Stimulated activated CD4-positive, alpha-beta T cell treated with anti-CD3 and anti-CD28 coated beads, Interleukin-2, amount 100 ng/mL, for 24 hours (primary cell): ENCODE results near the gene PLEKHA1.

Experiments used
- DNase-seq, 2 donors: peaks; one replicate each; pipeline ENCODE4 v3.0.0-alpha.2; 2020

PLEKHA1 gene

GRCh38 chr10:122374237-122374858, at the start of gene PLEKHA1:
TSS of gene PLEKHA1 (plus strand) at chr10:122374708. CDS start at chr10:122393201, 18,493 bp downstream.
- DNase-seq: peak; percentile 92 to 93

- DNase-seq: no peak
These were observed 49.3 kb upstream of the PLEKHA1 start for GRCh38 chr10:122325235-122325634.

- no peak for DNase-seq
These were observed 48.1 kb upstream of the PLEKHA1 start for GRCh38 chr10:122326385-122326784.

DNA sequence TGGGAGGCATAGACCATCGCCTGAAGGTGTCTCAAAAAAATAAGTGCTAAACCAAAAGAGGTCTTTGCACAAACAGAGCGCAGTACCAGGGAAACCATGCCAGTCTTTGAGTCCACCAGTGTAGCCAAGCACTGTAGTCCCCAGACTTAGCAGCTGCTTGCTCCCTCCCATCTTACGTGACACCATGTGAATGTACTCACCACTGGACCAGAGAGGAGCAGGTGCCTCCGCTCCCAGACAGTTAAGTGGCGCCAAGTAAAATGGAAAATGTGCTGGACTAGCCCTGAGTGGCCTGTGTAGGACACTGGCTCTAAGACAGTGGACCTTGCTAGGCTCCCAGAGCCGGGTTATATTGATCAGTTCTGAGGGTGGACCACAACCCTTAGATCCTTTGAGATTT, 47.7 kb upstream of the PLEKHA1 start:
- no peak for DNase-seq

DNA sequence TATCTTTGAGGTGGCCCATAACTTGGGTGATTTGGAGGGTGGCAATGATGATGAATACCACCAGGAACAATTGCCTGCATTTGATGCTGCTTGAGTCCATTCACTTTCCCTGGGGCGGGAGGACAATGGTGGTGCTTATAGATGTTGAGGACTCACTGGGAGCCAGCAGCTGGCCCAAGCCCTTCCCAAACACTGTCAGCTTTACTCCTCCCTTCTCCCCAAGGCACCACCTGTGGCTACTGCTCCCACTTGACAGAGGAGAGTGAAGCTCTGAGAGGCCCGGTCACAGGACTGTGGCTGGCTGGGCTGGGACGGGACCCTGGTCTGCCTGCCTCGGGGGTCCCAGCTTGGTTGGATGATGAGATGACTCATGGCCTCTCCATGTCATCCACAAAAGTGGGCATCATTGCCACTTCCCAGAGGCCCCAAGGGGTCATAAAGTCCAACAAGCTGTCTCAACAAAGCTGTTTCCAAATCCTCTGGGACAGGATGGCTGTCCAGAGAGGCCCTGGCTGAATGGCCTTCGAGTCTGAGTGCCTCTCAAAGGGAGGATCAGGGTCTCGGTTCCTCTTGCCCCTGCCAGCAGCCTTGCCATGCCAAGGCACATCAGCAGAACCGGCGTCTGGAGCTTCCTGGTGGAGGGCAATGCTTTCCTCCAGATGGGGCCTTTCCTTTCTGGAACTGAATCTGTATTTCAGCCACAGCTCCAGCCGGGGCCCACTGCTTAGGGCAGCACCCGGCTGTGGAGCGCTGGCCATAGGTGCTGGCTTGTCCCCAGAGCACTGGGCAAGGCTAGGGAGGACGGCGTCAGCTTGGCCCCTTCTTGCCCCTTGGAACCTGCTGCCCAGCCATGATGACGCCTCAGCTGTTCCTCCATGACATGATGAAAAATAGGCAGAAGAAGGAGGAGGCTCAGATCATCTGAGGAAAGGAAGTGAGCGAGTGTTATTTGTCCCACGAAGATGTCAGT, 47.0 kb upstream of the PLEKHA1 start:
- DNase-seq: peak in 1 of 2 donors; percentile 8

DNA sequence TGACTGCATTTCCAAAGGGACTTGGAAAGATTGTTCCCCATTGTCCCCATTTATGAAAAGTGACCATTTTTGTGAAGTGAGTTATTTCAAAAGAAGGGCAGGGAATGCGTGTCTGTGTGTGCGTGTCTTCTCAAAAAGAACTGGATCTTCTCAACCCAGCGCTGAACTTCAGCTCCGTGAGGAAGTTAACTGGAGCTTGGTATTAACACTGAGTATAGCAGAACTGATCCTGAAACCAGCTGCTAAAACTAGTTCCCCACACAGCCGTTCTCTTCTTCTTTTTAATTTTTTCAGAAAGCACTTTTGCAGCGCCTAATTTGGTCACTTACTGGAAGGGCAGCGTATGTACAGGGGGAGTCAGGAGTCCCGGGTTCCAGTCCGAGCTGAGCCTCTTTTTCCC, 45.8 kb upstream of the PLEKHA1 start:
- no peak for DNase-seq

DNA sequence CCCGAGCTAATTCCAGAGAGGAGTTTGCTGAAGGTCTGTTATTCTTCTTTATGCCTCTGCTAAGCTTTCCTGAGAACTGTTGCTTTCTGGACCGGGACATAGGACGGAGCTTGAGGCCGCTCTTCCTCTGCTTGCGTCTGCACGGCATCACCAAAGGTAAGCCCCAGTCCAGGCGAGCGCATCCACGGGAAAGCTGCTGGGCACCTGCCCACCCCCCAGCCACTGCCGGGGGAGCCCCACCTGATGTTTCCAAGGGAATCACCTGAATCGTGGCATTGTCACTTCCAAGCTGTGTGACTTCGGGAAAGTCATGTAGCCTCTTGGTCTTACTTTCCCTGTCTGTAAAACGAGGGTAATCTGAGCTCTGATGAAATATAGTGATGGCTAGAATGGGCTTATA, 45.1 kb upstream of the PLEKHA1 start:
- DNase-seq: no peak

GRCh38 chr10:122331100-122331499, 43.4 kb upstream of the PLEKHA1 start:
- DNase-seq: no peak

DNA sequence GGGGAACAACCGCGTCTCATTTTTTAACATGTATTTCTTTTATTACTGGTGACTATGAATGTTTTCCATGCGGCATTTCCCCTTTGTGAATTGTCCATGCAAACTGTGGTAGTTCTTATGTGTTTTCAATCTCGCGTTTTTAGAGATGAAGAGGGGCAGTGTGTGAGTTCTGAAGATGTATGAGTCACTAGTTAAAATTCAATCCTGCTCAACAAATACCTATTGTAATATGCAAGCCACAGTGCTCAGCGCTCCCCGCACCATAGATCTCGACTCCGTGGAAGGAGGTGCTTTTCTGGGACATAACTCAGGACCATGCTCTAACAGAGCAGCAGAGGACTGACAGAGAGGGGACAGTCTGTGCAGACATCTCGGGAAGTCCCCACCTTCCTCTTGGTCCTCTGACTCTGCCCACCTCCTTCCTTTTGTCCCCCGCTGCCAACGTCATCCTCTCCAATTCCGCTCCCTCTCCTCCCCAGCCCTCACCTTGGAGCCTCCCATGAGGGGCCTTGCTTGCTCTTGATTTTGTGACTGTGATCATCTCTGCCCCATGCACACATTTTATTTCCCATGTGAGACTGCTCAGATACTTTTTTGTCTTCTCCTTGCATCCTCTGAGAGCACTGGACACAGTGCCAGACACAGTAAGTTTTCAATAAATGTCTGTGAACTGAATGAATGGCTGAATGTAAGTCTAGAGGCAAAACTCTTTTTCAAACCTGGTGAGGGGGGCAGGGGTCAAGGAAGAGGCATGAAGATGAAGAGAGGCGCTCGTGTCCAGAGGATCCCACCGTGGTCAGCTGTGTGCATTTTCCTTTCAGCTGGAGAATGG, 42.7 kb upstream of the PLEKHA1 start:
- DNase-seq: no peak

- DNase-seq: peak in 1 of 2 donors; percentile 8
These were observed 41.5 kb upstream of the PLEKHA1 start for GRCh38 chr10:122333037-122333436.

- no peak for DNase-seq
These were observed 38.2 kb upstream of the PLEKHA1 start for GRCh38 chr10:122336332-122336731.

DNA sequence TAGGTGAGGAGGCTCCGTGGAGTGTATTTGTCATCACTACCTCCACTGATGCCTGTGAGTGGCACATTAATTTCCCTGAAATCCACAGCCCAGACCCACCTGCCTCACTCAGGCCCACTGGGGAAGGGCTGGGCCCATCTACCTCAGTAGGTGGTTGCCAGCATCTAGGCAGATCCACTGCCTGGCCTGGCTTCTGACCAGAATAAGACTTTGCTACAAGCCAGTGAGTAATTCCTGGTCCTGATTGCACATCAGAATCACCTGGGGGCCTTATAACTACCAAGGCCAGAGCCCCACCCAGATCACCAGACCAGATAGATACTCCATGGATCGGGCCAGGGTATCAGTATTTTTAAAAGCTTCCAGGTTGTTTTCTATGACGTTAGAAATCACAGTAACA, 37.5 kb upstream of the PLEKHA1 start:
- DNase-seq: peak in 1 of 2 donors; percentile 4

GRCh38 chr10:122338609-122339441, 35.7 kb upstream of the PLEKHA1 start:
- DNase-seq: peak in 1 of 2 donors; percentile 9

DNA sequence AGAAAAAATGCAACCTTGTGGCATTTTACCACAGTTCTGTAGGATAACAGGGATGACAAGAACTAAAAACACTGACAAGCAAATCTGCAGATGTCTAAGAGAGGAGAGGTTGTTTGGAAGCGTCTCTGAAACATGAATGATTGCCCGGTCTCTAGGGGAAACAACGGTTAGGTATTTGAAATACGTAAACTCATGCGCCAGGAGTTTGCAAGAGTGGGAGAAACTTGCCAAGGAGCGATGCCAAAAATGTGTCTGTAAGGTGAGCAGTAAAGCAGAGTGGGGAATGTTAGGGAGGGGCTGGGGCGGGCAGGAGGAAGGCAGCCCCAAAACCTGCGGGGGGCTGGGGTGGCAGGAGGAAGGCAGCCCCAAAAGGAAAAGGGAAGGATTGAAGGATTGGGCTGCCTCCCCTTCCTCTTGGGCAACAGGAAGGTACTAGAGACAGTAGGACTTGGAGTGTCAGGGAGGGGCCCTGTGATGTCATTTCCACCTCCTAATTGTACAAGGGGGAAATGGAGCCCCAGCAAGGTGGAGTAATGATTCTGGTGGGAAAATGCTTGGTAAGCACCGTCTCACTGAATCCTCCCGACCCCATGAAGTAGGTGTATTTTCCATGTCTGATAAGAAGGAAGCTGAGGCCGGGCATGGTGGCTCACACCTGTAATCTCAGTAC, 33.2 kb upstream of the PLEKHA1 start:
- no peak for DNase-seq

DNA sequence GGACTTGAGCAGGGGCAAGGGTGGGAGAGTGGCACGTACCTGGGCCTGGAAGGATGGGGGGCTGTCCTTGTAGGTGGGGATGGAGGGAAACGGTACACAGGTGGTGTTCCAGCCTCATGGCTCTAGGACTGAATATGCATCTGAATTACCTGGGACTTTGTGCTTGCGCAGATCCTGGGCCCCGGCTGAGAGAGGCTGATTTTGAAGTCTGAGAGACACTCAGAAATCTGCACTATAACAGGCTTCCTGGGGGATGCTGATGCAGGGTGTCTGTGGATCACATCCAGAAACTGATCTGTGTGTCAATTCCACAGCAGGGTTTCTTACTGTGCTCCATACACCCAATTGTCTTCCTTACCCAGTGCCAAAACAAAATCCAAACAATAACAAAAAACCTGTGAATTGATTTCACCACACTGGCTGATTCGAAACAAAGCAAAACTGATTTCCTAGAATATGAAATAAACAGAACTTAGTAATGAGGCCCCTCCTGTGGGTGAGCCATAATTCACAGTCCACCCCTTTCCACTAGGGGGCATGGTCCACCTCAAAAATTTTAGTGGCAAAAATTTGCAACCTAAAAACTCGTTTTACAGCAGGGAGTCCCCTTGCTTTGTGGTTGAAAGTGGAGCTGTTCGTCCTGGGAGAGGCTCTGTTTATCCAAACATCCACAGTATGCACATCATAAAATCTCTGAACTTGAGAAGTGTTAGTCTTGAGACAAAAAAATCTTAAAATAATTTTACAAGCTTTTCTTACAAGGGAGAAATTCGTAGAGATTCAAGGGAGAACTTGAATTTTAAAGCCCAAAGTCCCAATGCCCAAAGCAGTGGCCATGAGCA, 32.0 kb upstream of the PLEKHA1 start:
- peak; percentile 49 to 67 for DNase-seq

DNA sequence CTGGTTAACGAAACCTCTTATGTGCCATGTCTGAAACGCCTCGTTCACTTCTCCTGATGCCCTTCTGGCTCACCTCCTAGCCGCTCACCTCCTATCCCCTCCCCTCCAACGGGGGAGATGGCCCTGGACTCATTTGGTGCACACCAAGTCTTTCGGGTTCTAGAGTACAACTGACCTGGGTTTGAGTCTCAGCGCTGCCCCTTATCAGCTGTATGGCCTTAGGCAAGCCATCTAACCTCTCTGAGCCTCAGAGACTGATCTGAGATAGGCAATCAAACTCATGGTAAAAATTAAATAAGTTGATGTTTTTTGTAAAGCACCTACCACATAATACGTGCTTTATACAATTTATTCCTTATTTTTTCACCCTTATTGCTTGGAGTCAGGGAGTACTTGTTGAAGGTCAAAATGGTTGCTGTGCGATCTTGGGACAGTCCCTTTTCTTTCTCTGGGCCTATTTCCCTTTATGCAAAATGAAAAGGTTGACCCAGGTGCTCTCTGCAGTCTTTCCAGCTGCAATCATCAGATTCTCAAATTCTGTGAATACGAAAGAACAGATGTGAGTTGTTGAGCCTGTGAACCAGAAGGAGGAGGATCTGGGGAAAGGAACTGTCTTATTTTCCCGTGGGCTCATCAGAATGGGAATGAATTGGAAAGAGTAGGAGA, 31.2 kb upstream of the PLEKHA1 start:
- DNase-seq: no peak

DNA sequence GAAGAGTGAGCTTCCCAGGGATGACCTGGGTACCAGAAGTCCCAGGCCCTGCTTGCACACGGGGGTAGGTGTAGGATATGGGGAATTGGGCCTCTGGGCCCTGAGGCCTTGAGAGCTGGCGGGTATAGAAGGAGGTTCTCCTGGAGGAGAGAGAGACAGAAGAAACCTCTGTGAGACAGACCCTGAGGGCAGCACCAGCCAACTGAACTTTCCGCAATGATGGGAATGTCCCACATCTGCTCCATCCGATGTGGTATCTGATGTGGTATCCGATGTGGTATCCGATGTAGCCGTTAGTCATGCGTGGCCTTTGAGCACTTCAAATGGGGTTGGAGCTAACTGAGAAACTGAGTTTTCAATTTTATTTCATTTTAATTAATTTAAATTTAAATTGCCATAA, 30.6 kb upstream of the PLEKHA1 start:
- DNase-seq: no peak

DNA sequence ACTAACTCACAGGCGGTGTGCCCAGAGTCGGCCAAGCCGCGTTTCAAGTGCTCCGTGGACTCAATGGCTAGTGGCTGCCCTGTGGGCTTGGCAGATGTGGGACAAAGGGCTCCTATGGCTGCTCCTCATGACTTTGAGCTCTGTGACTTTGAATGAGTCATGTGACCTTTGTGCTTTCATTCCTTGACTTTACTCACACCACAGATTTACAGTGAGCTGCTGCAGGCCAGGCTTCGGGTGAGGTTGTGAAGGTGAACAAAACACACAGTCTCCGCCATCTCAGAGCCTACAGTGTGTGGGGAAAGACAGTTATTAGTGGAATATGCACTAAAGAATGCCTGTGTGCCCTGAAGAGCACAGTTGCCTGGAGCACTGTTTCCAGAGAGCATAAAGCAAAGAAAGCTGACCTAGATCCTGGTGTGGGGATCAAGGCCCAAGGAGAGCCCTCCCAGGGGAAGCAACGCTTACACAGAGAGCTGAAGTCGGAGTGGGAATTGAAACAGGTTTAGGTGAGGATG, 29.7 kb upstream of the PLEKHA1 start:
- DNase-seq: no peak

DNA sequence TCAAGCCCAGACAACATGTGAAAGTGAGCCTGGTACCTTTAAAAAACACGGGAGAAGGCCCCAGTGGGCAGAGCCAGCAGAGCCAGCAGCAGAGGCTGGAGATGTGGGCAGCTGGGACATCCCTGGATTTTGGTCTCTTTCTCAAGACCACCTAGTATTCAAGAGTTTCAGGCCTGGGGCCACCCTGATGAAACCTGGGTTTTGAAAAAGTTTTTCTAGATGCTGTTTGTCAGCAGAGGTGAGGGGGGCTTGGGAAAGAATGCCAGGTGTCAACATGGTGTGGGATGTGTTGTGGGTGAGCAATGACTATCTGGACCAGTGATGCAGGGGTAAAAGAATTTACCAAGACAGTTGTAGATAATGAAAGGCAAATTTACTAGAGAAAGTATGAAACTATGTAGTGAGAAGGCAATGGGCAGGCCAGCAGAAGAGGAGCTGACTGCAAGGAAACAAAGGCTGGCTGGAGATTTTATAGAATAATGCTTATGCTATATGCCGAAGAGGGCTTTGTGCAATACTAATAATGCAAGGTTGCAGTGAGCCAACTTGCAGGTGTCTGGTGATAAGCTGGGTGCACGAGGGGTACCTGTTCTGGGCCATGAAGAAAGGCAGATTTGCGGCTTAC, 28.1 kb upstream of the PLEKHA1 start:
- DNase-seq: no peak
